HG02884 (cell line): ENCODE measurements around the gene NPTN.

Source experiments
- ATAC-seq: cut with Tn5 transposase; IDR thresholded peaks from one replicate; pipeline ENCODE4 v1.9.1; 2021; ENCODE audit warnings: mild to moderate bottlenecking, moderate library complexity; ENCODE audit not compliant: unreplicated experiment

NPTN gene

GRCh38 chr15:73632670-73633058, 525 bp downstream of the NPTN start:
- ATAC-seq, result peak; percentile 6

- ATAC-seq, result no peak
Measured at GRCh38 chr15:73631915-73632669, 1.1 kb downstream of the NPTN start.

GRCh38 chr15:73630921-73631362, 2.2 kb downstream of the NPTN start:
- no peak for ATAC-seq

- ATAC-seq, result no peak
Measured at GRCh38 chr15:73629798-73630429, 3.3 kb downstream of the NPTN start.

GRCh38 chr15:73628976-73629797, 4.0 kb downstream of the NPTN start:
- ATAC-seq, result no peak

- no peak for ATAC-seq
Measured at GRCh38 chr15:73628102-73628501, 5.1 kb downstream of the NPTN start.

- no peak for ATAC-seq
Measured at GRCh38 chr15:73626072-73626471, 7.1 kb downstream of the NPTN start.

GRCh38 chr15:73624530-73624929, 8.7 kb downstream of the NPTN start:
- no peak for ATAC-seq

- no peak for ATAC-seq
Measured at GRCh38 chr15:73621286-73621826, 11.8 kb downstream of the NPTN start.

GRCh38 chr15:73620078-73620477, 13.1 kb downstream of the NPTN start:
- no peak for ATAC-seq

GRCh38 chr15:73617913-73618312, 15.3 kb downstream of the NPTN start:
- no peak for ATAC-seq

- no peak for ATAC-seq
Measured at GRCh38 chr15:73617301-73617831, 15.8 kb downstream of the NPTN start.

- ATAC-seq, result no peak
Measured at GRCh38 chr15:73608941-73609340, 24.2 kb downstream of the NPTN start.

- ATAC-seq, result no peak
Measured at GRCh38 chr15:73608475-73608874, 24.7 kb downstream of the NPTN start.

GRCh38 chr15:73607843-73608242, 25.3 kb downstream of the NPTN start:
- ATAC-seq, result no peak

- ATAC-seq, result no peak
Measured at GRCh38 chr15:73607405-73607804, 25.8 kb downstream of the NPTN start.

- no peak for ATAC-seq
Measured at GRCh38 chr15:73605759-73606436, 27.3 kb downstream of the NPTN start.

- no peak for ATAC-seq
Measured at GRCh38 chr15:73604477-73604876, 28.7 kb downstream of the NPTN start.

GRCh38 chr15:73602992-73603391, 30.2 kb downstream of the NPTN start:
- no peak for ATAC-seq

- no peak for ATAC-seq
Measured at GRCh38 chr15:73602446-73602843, 30.7 kb downstream of the NPTN start.
